Measurements from ENCODE around the gene ABCA1.
"Not testable (repeated sequence)": the region's sequence is repeated elsewhere in the genome, so short reads cannot be mapped to it uniquely, and the experiment has no call there.

Gene ABCA1

DNA sequence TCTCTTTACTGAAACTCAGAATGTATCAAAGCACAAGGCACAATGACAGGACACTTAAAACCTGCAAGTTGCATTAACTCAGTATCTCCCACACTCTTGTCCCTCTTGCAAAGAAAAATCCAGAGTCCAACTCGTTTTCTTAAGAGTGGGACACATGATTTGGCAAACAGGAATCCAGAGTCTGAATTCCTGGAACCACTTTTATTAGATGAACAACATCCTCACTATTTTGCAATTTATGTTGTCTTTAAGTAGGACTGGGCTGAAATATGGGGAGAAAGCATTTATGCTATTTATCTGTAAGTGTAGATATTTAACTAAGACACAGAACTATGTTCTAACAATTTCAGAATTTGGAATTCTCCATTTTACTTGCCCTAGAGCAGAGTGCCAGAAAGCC, 69.1 kb downstream of the ABCA1 start:
- Mint-ChIP-seq H3K36me3 (ENCODE audit: low read depth) (peaks cover 18% of the 10 kb centered on the region), H3K27ac (no peak overlapping the region), H3K4me3 (no peak overlapping the region), H3K27me3 (ENCODE audit: low read depth) (no peaks in the 10 kb centered on the region), H3K9me3 (no peaks in the 10 kb centered on the region), H3K4me1 (peaks cover 8% of the 10 kb centered on the region)
- TF ChIP-seq, protein P1, sequence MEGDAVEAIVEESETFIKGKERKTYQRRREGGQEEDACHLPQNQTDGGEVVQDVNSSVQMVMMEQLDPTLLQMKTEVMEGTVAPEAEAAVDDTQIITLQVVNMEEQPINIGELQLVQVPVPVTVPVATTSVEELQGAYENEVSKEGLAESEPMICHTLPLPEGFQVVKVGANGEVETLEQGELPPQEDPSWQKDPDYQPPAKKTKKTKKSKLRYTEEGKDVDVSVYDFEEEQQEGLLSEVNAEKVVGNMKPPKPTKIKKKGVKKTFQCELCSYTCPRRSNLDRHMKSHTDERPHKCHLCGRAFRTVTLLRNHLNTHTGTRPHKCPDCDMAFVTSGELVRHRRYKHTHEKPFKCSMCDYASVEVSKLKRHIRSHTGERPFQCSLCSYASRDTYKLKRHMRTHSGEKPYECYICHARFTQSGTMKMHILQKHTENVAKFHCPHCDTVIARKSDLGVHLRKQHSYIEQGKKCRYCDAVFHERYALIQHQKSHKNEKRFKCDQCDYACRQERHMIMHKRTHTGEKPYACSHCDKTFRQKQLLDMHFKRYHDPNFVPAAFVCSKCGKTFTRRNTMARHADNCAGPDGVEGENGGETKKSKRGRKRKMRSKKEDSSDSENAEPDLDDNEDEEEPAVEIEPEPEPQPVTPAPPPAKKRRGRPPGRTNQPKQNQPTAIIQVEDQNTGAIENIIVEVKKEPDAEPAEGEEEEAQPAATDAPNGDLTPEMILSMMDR (IDR thresholded peaks at IDR 0.05; ENCODE audit: unreplicated experiment in 3 of 3) = no peak

DNA sequence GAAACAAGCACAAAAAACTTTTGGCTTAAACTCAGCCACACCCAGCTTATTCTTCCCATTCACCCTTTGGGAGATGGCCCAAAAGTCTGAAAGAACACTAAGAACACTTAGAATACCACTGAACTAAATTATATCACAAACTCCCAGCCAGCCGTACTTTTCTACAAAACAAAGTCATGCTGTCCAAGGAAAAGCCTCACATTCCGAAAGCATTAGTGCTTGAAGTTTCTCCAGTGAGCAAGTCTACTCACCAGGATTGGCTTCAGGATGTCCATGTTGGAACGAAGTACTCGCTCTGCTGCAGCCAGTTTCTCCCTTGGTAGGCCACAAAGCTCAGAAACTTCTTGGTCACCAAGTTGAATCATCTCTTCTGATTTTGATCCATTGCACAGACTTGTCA, 69.7 kb downstream of the ABCA1 start:
- TF ChIP-seq, protein P1 (IDR thresholded peaks at IDR 0.05; ENCODE audit: unreplicated experiment in 3 of 3) = no peak
- Mint-ChIP-seq H3K36me3 (ENCODE audit: low read depth) (peaks cover 20% of the 10 kb centered on the region), H3K4me3 (no peak overlapping the region), H3K27ac (no peak overlapping the region), H3K27me3 (ENCODE audit: low read depth) (no peaks in the 10 kb centered on the region), H3K4me1 (peaks cover 4% of the 10 kb centered on the region), H3K9me3 (no peaks in the 10 kb centered on the region)

DNA sequence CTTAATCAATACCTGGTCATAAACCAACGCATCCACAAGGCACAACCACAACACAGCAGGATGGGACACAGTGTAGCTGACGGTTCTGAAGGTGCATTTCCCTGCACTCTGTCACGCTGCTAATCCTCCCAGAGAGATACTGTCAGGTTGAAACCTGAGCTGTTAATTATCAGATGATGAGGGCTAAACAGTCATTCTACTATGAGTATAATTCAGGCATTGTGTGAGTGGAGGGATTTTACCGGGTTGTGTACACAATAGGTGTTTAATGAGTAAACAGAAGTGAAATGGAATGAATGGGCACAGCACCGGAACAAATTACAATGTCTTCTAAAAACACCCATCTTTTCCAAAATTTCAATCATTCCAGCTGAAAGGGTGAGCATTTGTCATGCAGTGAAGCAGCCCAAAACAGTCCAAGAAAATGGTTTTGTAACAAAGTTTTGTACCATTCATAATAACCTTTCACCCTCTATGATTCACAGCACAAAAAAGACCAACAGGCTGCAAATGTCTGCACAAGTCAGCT, 71.5 kb downstream of the ABCA1 start:
- H3K36me3 Mint-ChIP-seq (ENCODE audit: low read depth) = peaks cover 24% of the 10 kb centered on the region
- no peaks in the 10 kb centered on the region for H3K4me1 Mint-ChIP-seq
- H3K27me3 Mint-ChIP-seq (ENCODE audit: low read depth) = no peaks in the 10 kb centered on the region
- no peaks in the 10 kb centered on the region for H3K9me3 Mint-ChIP-seq
- no peak overlapping the region for H3K4me3 Mint-ChIP-seq
- no peak overlapping the region for H3K27ac Mint-ChIP-seq
- TF ChIP-seq, protein P1 (IDR thresholded peaks at IDR 0.05; ENCODE audit: unreplicated experiment in 3 of 3) = no peak

DNA sequence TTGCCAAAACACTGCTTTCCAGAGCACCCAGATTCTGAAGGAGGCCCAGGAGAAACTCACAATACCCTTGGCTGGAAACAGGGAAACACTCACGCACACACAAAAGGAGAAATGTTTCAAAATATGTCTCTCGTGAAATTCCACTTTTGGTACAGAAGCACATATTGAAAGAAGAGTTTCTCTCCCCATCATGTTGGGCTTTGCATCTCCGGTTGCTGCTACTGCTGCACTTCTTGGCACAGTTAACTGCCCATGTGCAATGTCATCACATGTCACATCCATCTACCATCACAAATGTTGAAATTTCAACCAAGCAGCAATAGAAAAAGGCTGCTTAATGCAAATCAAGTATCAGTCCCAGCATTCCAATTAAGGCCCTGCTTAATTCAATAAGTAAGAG, 72.1 kb downstream of the ABCA1 start:
- Mint-ChIP-seq H3K4me3 (no peak overlapping the region), H3K9me3 (no peaks in the 10 kb centered on the region), H3K27me3 (ENCODE audit: low read depth) (no peaks in the 10 kb centered on the region), H3K36me3 (ENCODE audit: low read depth) (peaks cover 24% of the 10 kb centered on the region), H3K4me1 (no peaks in the 10 kb centered on the region), H3K27ac (no peak overlapping the region)
- TF ChIP-seq, protein P1 (IDR thresholded peaks at IDR 0.05; ENCODE audit: unreplicated experiment in 3 of 3) = no peak

DNA sequence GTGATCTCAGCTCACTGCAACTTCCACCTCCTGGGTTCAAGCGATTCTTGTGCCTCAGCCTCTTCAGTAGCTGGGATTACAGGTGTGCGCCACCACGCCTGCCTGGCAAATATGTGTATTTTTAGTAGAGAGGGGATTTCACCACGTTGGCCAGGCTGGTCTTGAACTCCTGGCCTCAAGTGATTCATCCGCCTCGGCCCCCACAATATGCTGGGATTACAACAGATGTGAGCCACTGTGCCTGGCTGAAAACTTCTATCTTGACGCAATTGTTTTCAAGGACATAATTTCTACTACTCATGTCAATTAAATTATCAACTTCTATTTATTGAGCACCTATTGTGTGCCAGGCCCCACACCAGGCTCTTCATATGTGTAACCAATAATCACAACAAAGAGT, 72.7 kb downstream of the ABCA1 start:
- not testable (repeated sequence) for H3K27ac Mint-ChIP-seq; H3K4me1 Mint-ChIP-seq; H3K9me3 Mint-ChIP-seq; H3K27me3 Mint-ChIP-seq (ENCODE audit: low read depth); H3K4me3 Mint-ChIP-seq
- H3K36me3 Mint-ChIP-seq (ENCODE audit: low read depth) = peaks cover 24% of the 10 kb centered on the region

DNA sequence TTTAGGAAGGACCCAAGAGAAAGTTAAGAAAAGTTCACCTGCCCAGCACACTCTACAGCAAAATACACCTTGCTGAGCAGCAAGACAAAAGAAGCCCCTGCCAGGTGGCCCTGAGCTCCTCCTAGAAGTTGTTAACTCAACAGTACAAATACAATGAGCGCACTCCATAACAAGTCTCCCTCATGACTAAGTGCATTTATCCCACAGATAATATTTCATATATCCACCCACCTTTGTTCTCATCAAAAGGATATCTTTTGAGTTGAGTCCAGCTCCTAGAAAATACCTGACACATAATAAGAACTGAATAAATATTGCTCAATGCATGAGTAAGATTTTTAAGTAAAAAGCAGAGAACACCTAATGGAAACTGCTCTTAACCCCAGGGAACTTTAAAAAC, 73.3 kb downstream of the ABCA1 start:
- TF ChIP-seq, protein P1 (IDR thresholded peaks at IDR 0.05; ENCODE audit: unreplicated experiment in 3 of 3) = no peak
- Mint-ChIP-seq H3K36me3 (ENCODE audit: low read depth) (peaks cover 24% of the 10 kb centered on the region), H3K9me3 (no peaks in the 10 kb centered on the region), H3K27ac (no peak overlapping the region), H3K4me1 (no peaks in the 10 kb centered on the region), H3K27me3 (ENCODE audit: low read depth) (no peaks in the 10 kb centered on the region), H3K4me3 (no peak overlapping the region)

All from nephron (organoid).